ENCODE results near the gene TSACC. TPM values are rescaled to one million over a fixed set of nuclear protein-coding genes. Genes with fewer than 3 reads are reported as not detected.

Gene TSACC
- total RNA-seq, 4 donors from 2014 or later, result 1.2 to 8.3 TPM; not detected in 2

GRCh38 chr1:156382561-156382960 lies 44.2 kb downstream of the TSACC start:
- H3K4me1 ChIP-seq, result no peaks in the 10 kb centered on the region
- no peaks in the 10 kb centered on the region for H3K9me3 ChIP-seq
- no peak overlapping the region for H3K27ac ChIP-seq
- intact Hi-C loops (cut with DNase I), result no loop called here
- WGBS, 2 donors, result 65 to 79% methylated on average over 7 of the region's 7 CpGs
- DNase-seq, result no peak
- H3K36me3 ChIP-seq, result no peaks in the 10 kb centered on the region
- TF ChIP-seq CTCF (IDR thresholded peaks at IDR 0.05), result no peak
- no peak for TF ChIP-seq POLR2A (IDR thresholded peaks at IDR 0.05)
- no peaks in the 10 kb centered on the region for H3K27me3 ChIP-seq
- no peak overlapping the region for H3K4me3 ChIP-seq (replicated peaks in 1 of 3)

- H3K27ac ChIP-seq, result no peak overlapping the region
- no peaks in the 10 kb centered on the region for H3K27me3 ChIP-seq
- no peak overlapping the region for H3K4me3 ChIP-seq (replicated peaks in 1 of 3)
- no peaks in the 10 kb centered on the region for H3K4me1 ChIP-seq
- no peaks in the 10 kb centered on the region for H3K36me3 ChIP-seq
- DNase-seq, result peak; percentile 53 to 64
- TF ChIP-seq POLR2A (IDR thresholded peaks at IDR 0.05) (no peak), CTCF (IDR thresholded peaks at IDR 0.05) (peak; percentile 29 to 80 (median 57))
- 34 to 40% methylated on average over 7 to 8 of the region's 9 CpGs for WGBS, 2 donors
- intact Hi-C loops (cut with DNase I), result no loop called here
- no peaks in the 10 kb centered on the region for H3K9me3 ChIP-seq
Observed at GRCh38 chr1:156383023-156383422, 44.7 kb downstream of the TSACC start.

- intact Hi-C loops (cut with DNase I), result no loop called here
- 65 to 94% methylated on average over 3 of the region's 3 CpGs for WGBS, 2 donors
- TF ChIP-seq POLR2A (IDR thresholded peaks at IDR 0.05), result no peak
- no peak for TF ChIP-seq CTCF (IDR thresholded peaks at IDR 0.05)
- H3K27ac ChIP-seq, result no peak overlapping the region
- no peaks in the 10 kb centered on the region for H3K36me3 ChIP-seq
- no peak for DNase-seq
- H3K27me3 ChIP-seq, result no peaks in the 10 kb centered on the region
- H3K4me1 ChIP-seq, result no peaks in the 10 kb centered on the region
- H3K4me3 ChIP-seq (replicated peaks in 1 of 3), result no peak overlapping the region
- H3K9me3 ChIP-seq, result no peaks in the 10 kb centered on the region
Observed at GRCh38 chr1:156384007-156384406, 45.7 kb downstream of the TSACC start.

GRCh38 chr1:156384658-156385057 lies 46.3 kb downstream of the TSACC start:
- H3K4me1 ChIP-seq, result no peaks in the 10 kb centered on the region
- no peak overlapping the region for H3K27ac ChIP-seq
- TF ChIP-seq CTCF (IDR thresholded peaks at IDR 0.05) (no peak), POLR2A (IDR thresholded peaks at IDR 0.05) (no peak)
- no peaks in the 10 kb centered on the region for H3K36me3 ChIP-seq
- DNase-seq, result no peak
- H3K27me3 ChIP-seq, result no peaks in the 10 kb centered on the region
- WGBS, 2 donors, result 90 to 94% methylated on average over 4 to 5 of the region's 5 CpGs
- H3K4me3 ChIP-seq (replicated peaks in 1 of 3), result no peak overlapping the region
- no peaks in the 10 kb centered on the region for H3K9me3 ChIP-seq
- intact Hi-C loops (cut with DNase I), result loop anchor here (5.0 kb wide), 2 partner anchors 63 to 223 kb away; no protein-coding TSS in a partner anchor

GRCh38 chr1:156385534-156386031 lies 47.3 kb downstream of the TSACC start:
- WGBS, 2 donors, result 13 to 18% methylated on average over 9 of the region's 9 CpGs
- no peak overlapping the region for H3K27ac ChIP-seq
- TF ChIP-seq POLR2A (IDR thresholded peaks at IDR 0.05), result no peak
- peak; percentile 68 to 90 (median 82) for TF ChIP-seq CTCF (IDR thresholded peaks at IDR 0.05)

More at GRCh38 chr1:156385534-156386031, 47.3 kb downstream of the TSACC start:
- intact Hi-C loops (cut with DNase I), result loop anchor here (5.0 kb wide), 2 partner anchors 62 to 222 kb away; no protein-coding TSS in a partner anchor
- peak; percentile 42 to 59 for DNase-seq
- Histone ChIP-seq H3K9me3 (no peaks in the 10 kb centered on the region), H3K36me3 (no peaks in the 10 kb centered on the region), H3K27me3 (no peaks in the 10 kb centered on the region), H3K4me3 (replicated peaks in 1 of 3) (no peak overlapping the region), H3K4me1 (no peaks in the 10 kb centered on the region)

Data from thyroid gland (tissue), 4 donors.